Germinal center (tissue), 1 donor: ENCODE data around the gene ADARB2.

Source experiments
- DNase-seq: peaks from one replicate; pipeline ENCODE4 v3.0.0; 2012; ENCODE audit warnings: mixed read lengths, low spot score

The ADARB2 gene

DNA sequence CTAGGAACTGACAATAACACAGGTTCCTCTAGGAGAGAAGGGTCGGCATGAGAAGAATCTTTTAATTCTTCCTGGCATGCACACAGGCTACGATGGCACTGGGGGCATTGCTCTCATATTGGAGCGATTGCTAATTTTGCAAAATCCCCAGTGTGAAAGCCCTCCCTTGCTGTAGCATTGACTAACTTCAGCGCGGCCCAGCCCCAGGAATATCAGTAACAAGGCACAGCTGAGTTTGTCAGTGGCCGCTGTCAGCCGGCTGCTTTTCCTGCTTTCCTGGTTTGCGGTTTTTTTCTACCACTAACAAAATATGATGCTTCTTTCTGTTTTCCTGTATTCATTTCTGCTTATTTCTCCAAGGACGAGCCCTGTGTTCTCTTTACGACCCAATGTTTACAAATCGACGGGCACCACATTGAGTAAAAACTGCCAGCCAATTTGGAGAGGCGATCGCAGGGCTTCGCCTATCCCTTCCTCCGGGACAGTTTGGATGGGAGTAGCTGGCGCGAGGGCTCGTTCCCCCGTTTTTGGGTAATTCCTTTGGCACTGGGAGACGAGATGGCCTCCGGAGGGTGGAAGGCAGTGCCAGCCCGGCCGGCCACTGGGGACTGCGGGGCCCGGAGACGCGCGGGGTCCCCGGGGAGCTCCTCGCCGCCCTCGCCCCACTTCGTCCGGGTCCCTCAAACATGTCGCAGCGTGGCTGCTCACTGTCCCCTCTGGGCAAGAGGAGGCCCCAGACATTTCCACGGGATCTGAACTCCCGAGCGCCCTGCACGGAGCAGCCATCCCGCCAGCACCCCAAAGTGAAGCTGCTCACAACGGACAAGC is 967 bp downstream of the ADARB2 start:
- no peak for DNase-seq

DNA sequence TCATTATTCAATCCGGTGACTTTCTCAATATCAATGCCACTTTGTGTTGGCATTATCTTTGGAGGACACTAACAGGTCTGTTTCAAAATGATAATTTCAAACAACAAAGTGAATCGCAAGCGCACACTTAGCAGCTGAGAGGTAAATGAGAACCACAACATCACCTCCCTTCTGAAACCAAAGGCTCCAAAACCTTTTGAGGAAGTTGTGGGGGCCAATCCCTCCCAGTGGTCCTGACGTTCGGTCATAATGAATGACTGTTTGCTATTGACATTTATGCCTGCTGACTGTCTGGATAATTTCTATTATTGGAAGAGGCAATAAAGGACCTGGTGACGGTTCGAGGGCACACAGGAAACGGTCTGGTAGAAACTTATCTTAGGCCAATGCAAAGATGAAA is 1.8 kb downstream of the ADARB2 start:
- DNase-seq = no peak

DNA sequence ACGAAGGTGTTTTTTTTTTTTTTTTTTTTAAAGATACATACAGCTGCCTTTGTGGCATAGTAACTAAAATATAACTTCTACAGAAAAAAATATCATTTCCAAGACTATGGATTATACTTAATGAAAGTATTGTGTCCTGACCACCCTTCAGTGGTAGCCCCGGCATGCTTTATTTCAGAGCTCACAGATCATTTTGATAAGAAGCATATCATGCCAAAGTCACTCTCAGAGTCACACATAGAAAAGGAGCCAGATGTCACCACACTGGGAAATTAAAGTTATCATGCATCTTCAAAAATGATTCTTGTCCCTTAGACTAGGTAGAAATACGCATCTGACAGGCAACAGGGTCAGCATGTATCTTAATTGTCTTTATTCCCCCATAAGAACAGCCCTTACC is 3.0 kb downstream of the ADARB2 start:
- no peak for DNase-seq

DNA sequence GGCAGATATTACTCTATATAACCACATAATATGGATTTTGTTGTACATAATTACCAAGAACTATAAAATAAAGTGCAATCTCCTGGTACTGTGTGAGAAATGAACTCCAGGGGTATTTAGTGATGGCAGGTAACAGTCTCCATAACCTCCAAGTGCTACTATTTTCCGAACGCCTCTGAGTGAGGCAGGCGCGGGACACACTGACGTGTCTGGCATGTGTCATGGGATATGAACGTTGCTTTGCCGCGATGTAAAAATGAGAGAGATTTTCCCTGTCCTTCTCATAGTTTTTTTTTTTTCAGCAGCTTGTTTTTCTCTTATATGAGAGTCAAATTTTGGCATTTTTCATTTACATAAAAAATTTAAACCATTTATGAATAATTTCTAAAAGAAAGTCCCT is 3.6 kb downstream of the ADARB2 start:
- no peak for DNase-seq

DNA sequence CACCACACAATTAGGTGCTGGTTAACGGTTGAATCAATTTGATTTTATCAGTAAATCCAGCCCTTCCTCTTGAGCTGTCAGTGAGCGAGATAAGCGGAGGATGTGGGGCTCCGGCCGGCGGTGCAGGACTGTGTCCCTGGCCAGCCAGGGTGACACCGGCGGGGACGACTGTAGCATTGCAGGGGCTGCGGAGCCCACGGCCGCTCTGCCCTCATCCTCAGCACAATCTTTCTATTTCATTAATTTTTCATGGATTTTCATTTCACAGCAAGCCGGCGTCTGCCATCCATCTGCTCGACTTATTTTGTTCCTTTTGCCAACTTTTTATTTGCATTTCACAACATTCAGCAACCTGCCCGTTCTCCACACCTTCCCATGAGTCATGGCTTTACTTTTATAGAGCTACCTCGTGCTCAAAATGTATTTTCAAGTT is 4.7 kb downstream of the ADARB2 start:
- DNase-seq = no peak

DNA sequence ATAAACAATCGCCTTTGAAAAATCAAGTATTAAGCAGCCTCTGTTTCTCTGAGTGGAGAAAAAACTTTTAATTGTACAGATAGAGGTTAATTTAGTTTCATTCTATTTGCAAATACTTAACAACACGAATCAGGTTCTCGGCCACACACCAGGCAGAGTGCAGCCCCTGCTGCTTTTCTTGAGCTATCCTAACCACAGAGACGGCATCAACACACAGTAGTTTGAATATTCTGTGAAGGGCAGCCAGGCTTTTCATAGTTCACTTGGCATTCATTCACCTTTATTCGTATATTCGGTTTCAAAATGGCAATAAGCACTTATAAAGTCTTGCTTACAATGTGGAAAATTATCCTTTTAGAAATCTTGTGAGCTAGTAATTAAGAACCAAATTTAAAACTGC is 5.7 kb downstream of the ADARB2 start:
- DNase-seq = no peak

DNA sequence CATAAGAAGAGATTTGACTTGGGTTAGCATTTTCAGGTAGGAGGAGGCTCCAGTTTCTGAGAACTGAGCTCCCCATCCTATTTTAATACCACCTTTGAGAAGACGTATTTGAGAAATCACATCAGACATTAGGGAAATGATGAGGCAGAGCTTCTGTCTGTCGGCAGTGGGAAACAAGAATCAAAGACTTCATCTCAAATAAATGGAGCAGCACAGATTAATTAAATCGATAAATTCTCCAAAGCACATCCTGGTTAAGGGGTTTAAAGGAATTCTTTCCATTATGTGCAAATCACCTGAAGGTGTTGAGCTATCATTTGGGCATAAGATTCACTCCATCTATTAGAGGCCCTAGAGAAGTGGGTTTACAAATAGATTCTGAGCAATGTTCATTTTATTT is 7.6 kb downstream of the ADARB2 start:
- no peak for DNase-seq

DNA sequence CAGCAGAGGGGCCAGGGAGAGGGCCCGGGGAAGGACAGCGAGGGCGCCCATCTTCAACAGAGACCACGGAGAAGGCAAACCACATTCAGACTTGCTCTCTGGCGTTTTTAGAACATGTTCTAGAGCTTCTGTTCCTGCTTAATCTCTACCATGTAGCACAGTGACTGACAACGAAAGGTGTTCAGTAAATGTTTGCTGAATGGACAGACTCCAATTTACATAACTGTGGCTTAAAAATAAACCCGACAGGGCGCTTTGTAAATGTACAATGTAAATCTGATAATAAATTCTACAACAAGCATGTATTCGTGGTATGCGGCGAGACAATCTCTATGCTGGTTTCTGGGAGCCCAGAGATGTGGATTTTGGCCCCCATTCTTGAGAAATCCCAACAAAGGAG is 10.5 kb downstream of the ADARB2 start:
- DNase-seq = no peak

DNA sequence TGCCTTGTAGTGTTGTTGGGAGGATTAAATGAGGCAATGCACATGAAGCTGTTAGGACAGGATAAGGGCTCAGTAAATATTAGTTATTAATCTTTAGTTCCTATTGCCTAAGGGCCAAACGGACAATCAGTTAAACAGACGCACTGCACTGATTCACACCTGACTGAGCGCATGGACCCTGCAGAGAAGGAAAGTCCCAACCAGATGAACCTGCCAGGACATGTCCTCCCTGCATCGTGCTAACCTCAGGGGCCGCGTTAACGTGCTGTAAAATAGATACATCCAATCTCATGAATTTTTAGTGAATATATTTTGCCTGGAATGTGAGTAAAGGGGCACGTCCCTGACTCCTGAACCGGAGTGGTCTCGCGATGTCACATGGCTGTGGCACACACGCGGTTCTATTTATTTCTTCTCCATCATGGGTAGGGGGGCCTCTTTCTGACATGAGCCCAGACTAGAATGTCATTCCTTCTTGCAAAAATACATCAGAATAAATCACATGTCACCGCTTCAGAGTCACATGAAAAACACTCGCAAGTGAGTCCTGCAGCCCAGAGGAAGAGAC is 12.3 kb downstream of the ADARB2 start:
- DNase-seq = no peak

DNA sequence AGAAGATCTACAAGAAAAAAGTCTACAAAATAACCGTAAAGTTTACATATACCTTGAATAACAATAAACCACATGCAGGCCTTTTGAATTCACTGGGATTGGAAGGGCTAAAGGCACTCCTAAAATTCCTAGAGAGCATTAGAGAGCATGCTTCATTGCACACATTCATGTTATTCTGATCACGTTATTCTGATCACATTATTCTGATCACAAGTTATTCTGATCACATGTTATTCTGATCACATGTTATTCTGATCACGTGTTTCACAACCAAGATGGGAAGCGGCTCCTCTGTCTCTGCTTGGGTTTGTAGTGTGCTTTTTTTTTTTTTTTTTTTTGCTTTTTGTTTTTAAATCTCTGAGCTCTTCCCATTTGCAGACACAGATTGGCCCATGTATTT is 20.5 kb downstream of the ADARB2 start:
- no peak for DNase-seq

DNA sequence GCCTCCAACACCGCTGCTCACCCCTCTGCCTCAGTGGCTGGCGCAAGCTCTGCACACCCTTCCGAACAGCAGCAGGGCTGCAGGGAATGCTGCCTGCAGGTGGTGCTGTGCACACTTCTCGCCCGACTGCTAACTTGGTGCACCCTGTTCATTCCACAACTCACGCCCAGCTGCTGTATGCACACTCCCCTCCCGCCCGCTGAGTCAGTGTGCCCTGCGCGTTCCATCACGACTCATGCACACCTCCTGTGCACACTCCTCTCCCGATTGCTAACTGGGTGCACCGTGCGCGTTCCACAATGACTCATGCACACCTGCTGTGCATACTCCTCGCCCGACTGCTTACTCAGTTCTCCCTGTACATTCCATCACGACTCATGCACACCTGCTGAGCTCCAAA is 21.5 kb downstream of the ADARB2 start:
- no peak for DNase-seq

DNA sequence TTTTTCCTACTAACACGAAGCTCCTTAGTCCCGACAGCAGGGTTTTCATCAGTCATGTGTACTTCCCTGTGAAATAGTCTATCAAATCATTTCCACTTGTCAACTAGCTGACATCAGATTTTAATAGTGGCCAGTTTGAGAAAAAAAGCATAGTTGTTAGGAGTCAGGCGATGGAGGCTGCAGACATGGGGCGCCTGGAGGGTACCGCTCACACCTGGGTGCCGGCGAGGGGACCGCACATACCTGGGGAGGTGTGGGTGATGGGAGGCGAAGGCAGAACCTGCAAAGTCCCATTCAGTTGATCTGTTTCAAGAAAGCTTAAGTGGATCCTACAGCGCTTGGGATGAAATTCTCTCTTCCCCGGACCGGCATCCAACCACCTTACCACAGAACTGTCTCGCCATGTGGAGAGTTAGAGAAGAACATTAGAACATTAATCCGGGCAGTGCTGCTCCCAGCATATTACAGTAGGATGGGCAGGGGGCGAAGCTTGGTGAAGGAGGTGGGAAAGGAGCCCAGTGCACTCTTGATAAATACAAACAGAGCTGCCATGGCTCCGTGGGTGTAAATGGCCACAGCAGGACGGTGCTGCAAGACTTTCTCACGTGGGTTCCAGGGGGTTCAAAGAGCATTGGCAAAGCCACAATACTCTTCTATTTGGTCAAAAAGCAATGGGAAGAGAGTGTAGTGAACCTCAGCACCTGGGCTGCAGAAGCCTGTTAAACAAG is 24.2 kb downstream of the ADARB2 start:
- no peak for DNase-seq

DNA sequence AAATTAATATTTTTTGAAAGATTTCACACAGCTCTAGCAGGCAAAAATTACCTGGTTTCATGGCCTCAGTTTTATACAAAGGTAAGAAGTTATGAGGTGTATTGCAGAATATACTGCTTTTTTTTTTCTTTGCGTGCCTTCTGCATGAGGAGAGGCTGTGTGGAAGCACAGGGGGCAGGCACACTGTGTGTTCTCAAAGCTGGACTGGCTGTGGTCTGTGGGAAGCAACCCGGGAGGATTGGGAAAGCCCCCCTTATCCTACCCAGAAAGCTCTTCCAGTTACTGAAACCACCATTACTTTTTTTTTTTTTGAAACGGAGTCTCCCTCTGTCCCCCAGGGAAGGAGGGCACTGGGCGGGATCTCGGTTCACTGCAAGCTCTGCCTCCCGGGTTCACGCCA is 25.0 kb downstream of the ADARB2 start:
- DNase-seq = no peak

DNA sequence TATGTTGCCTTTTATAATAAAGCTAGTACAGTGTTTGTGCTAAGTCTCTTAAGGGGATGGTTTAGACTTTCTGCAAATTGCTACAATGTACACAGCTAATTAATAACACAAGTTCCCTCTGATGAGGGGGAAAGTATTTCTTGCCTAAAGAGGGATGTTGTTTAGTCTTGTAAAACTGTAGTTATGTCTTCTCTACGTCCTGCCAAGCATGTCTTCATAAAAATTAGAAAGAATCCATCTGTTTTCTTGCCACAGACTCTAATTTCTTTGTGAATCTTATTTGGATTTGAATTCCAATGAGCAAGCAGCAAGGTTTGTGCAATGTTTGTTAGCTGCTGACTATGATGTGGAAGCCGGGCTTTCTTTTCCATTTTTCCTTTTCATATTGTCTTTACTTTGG is 28.2 kb downstream of the ADARB2 start:
- DNase-seq = no peak

DNA sequence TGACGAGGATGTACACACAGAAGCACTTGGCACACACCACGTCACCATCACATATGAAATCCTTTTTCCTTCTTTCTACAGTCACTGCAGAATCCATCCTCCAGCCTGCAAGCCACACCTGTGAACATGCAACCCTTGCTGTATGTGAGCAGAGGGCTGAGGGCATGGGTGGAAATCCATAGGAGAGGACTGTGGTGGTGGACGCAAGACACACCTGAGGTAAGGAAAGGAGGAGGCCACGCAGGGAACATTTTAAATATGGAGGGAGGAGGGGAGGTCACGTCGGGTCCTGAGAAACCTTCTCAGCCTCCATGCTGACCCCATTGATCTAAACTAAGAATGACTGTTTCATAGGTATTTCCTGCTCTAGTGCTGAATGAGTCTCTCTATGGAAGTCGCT is 28.6 kb downstream of the ADARB2 start:
- no peak for DNase-seq

DNA sequence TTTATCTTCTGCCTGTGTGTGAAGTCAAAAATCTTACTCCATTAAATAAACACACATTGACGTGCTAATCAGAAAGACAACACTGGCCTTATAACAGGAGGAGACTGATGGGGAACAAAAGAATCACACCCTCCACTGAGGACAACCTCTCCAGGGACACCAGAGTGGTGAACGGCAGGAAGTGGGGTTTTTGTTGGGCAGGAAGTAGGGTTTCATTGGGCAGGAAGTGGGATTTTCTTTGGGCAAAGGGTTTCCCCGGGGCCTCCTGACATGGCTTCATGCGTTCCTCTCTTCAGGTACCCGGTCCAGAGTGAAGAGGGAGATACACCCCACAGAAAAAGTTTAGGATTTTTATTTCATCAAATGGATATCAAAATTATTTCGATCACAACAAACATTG is 30.6 kb downstream of the ADARB2 start:
- DNase-seq = no peak

DNA sequence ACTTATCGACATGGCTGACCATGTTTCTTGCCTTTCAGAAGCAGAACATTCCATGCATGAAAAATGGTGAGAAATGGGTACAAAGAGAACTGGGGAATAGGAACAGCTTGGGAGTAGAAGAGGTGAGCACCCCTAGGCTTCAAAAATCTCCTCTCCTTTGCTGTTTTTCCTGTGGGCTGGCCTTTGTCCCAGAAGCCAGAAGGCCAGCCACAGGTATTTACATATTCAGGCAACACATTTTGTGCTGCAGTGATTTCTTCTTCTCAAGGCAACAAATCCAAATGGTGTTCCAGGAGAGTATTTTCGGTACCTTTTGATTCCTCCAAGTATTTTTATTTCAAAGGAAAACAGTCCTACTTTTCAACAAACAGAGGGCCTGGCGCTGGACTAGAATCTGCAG is 31.1 kb downstream of the ADARB2 start:
- no peak for DNase-seq

DNA sequence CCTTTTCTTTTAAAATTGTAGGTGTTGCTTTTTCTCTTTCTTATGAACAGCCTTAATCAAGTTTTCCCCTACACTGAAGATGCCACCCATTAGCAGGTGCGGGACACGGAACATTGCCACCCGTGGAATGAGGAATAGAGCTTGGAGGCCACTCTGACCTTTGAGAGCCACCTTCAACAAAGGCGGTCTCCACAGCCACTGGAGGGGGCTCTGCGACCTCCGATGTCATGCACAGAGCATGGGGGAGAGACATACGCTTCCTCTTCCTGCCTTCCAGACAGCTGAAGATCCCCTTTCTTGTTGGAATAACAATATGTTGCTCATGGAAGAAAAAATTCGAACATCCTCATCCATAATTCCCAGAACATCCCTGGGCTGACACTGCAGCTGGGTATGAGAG is 39.1 kb downstream of the ADARB2 start:
- no peak for DNase-seq

DNA sequence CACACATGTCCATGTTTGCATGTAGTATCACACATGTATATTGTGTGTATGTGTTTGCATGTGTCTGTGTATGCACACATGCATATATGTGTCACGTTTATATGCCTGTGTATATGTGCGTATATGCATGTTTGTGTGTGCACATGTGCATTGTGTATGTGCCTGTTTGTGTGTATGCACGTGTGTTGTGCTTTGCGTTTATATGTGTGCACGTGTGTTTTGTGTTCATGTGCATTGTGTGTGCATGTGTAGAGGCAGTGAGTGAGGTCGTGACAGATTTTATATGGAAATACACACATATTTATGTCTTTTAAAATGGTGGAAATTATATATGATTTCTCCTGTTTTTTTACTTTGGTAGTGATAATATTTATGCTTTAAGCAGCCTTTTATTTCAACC is 41.2 kb downstream of the ADARB2 start:
- DNase-seq = no peak

DNA sequence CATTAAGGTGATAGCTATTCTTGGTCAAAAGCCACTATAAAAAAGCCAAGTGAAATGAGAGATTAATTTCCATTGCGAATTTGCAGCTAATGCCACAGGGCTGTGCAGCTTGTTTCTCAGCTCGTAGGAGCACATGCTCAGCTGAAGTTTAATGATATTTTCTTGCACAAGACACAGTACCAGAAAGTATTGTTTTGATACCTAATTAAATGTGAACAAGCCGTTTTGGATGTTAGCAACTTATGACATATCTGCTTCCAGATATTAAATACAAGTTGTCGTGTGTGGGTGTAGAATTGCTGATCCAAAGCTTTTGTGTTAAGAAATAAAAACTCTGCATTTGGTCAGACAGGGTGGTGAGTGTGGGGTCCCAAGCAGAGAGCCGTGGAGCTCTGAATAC is 47.2 kb downstream of the ADARB2 start:
- DNase-seq = no peak

DNA sequence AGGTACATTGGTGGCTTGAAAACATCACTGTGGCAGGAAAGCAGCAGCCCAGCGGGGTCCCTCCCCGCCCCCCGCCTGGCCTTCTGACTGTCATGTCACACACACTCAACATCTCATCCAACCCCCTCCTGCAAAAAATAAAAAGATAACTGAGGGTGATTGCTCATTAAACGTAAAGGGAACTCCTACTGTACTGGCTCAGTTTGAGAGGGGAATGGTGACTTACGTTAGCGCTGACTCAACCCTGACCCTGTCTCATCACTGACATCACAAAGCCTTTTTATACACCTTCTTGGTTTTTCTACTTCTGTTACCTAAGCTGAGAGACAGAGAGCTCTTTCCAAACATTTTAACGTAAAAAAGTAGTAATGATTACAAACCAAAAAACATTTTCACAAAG is 48.8 kb downstream of the ADARB2 start:
- DNase-seq = no peak

DNA sequence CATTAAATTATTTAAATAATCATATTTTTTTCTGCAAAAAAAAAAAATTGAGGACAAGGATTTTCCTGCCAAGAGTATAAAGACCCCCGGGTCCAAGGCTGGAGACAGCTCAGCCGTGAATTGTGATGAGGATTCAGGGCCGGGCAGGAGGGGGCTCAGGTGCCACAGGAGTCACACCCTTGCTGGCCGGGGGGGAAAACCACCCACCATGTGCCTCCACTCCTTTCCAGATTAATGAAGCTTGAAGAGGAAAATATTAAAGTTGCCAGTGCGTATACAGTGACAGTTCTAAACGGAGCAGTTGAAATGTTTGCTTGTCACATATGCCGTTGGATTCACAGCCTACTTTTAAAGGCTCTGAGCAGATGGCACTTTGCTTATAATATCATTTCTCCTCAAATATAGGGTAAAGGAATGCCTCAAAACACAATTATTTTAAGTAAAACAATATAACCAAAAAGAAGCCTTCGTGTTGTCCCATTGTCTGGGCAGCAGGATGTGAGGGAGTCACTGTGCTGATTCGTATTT is 49.6 kb downstream of the ADARB2 start:
- no peak for DNase-seq

DNA sequence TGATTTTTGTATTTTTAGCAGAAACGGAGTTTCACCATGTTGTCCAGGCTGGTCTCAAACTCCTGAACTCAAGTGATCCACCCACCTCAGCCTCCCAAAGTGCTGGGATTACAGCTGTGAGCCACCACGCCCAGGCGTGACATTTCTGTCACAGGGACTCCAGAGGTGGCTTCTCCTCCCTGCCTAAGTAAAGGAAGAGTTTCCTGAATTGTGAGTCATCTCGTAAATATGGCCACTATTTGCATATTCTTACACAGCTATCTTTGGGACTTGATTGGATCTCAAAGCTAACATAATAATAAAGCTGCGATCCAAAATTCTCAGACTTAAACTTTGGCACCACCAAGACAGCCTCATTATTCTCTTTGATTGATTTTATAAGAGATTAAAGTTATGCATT is 50.1 kb downstream of the ADARB2 start:
- no peak for DNase-seq

DNA sequence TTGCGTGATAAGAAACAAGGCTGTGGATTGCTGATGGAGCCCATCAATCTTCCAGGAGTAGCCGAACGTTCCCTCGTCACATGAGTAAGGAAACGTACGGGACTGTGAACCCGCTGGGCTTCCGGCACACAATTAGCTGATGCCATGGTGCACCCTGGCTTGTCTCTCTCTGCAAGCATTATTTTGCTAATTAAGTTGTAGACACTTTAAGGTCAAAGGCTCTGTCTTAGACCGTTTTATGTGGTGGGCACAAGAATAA is 50.9 kb downstream of the ADARB2 start:
- DNase-seq = no peak
